ENCODE measurements around the gene GRIN2A. TPM values are rescaled to one million over a fixed set of nuclear protein-coding genes. Genes with fewer than 3 reads are reported as not detected.
A peak's percentile ranks its signal among the peaks of the same experiment; 100 is the strongest.

The GRIN2A gene
- total RNA-seq (2014; rRNA removed; shearing (Covaris generic)): not detected in 2 replicates

- in situ Hi-C loops (cut with HindIII; ENCODE audit: low sequenced_read_pairs): no loop called here
- peak; percentile 63 for DNase-seq (ENCODE audit: low spot score)
Measured at GRCh38 chr16:10182222-10183053, at the start of gene GRIN2A. Gene GRIN2A (minus strand): TSS chr16:10182428. CDS start chr16:10180411, 2,017 bp downstream.

- DNase-seq (ENCODE audit: low spot score): no peak
- in situ Hi-C loops (cut with HindIII; ENCODE audit: low sequenced_read_pairs): no loop called here
Measured at GRCh38 chr16:10231563-10231962, 49.3 kb upstream of the GRIN2A start.

- in situ Hi-C loops (cut with HindIII; ENCODE audit: low sequenced_read_pairs): no loop called here
- no peak for DNase-seq (ENCODE audit: low spot score)
Measured at GRCh38 chr16:10228779-10229178, 46.6 kb upstream of the GRIN2A start.

- no peak for DNase-seq (ENCODE audit: low spot score)
- in situ Hi-C loops (cut with HindIII; ENCODE audit: low sequenced_read_pairs): no loop called here
Measured at GRCh38 chr16:10226987-10227306, 44.7 kb upstream of the GRIN2A start.

- DNase-seq (ENCODE audit: low spot score): no peak
- in situ Hi-C loops (cut with HindIII; ENCODE audit: low sequenced_read_pairs): no loop called here
Measured at GRCh38 chr16:10226141-10226986, 44.1 kb upstream of the GRIN2A start.

- in situ Hi-C loops (cut with HindIII; ENCODE audit: low sequenced_read_pairs): no loop called here
- DNase-seq (ENCODE audit: low spot score): no peak
Measured at GRCh38 chr16:10225653-10226052, 43.4 kb upstream of the GRIN2A start.

- in situ Hi-C loops (cut with HindIII; ENCODE audit: low sequenced_read_pairs): no loop called here
- DNase-seq (ENCODE audit: low spot score): no peak
Measured at GRCh38 chr16:10224850-10225249, 42.6 kb upstream of the GRIN2A start.

- DNase-seq (ENCODE audit: low spot score): no peak
- in situ Hi-C loops (cut with HindIII; ENCODE audit: low sequenced_read_pairs): no loop called here
Measured at GRCh38 chr16:10220942-10221341, 38.7 kb upstream of the GRIN2A start.

- no peak for DNase-seq (ENCODE audit: low spot score)
- in situ Hi-C loops (cut with HindIII; ENCODE audit: low sequenced_read_pairs): no loop called here
Measured at GRCh38 chr16:10219742-10220141, 37.5 kb upstream of the GRIN2A start.

- in situ Hi-C loops (cut with HindIII; ENCODE audit: low sequenced_read_pairs): no loop called here
- no peak for DNase-seq (ENCODE audit: low spot score)
Measured at GRCh38 chr16:10218490-10219206, 36.4 kb upstream of the GRIN2A start.

GRCh38 chr16:10213748-10214147 lies 31.5 kb upstream of the GRIN2A start:
- in situ Hi-C loops (cut with HindIII; ENCODE audit: low sequenced_read_pairs): no loop called here
- no peak for DNase-seq (ENCODE audit: low spot score)

- DNase-seq (ENCODE audit: low spot score): no peak
- in situ Hi-C loops (cut with HindIII; ENCODE audit: low sequenced_read_pairs): no loop called here
Measured at GRCh38 chr16:10210944-10211343, 28.7 kb upstream of the GRIN2A start.

GRCh38 chr16:10206865-10207264 lies 24.6 kb upstream of the GRIN2A start:
- in situ Hi-C loops (cut with HindIII; ENCODE audit: low sequenced_read_pairs): no loop called here
- no peak for DNase-seq (ENCODE audit: low spot score)

- DNase-seq (ENCODE audit: low spot score): no peak
- in situ Hi-C loops (cut with HindIII; ENCODE audit: low sequenced_read_pairs): no loop called here
Measured at GRCh38 chr16:10206215-10206614, 24.0 kb upstream of the GRIN2A start.

GRCh38 chr16:10205688-10206087 lies 23.5 kb upstream of the GRIN2A start:
- in situ Hi-C loops (cut with HindIII; ENCODE audit: low sequenced_read_pairs): no loop called here
- no peak for DNase-seq (ENCODE audit: low spot score)

GRCh38 chr16:10202649-10203048 lies 20.4 kb upstream of the GRIN2A start:
- no peak for DNase-seq (ENCODE audit: low spot score)
- in situ Hi-C loops (cut with HindIII; ENCODE audit: low sequenced_read_pairs): no loop called here

GRCh38 chr16:10200637-10201586 lies 18.7 kb upstream of the GRIN2A start:
- in situ Hi-C loops (cut with HindIII; ENCODE audit: low sequenced_read_pairs): no loop called here
- peak; percentile 94 for DNase-seq (ENCODE audit: low spot score)

GRCh38 chr16:10196999-10197398 lies 14.8 kb upstream of the GRIN2A start:
- in situ Hi-C loops (cut with HindIII; ENCODE audit: low sequenced_read_pairs): no loop called here

GRCh38 chr16:10191096-10191495 lies 8.9 kb upstream of the GRIN2A start:
- in situ Hi-C loops (cut with HindIII; ENCODE audit: low sequenced_read_pairs): no loop called here
- peak; percentile 62 for DNase-seq (ENCODE audit: low spot score)

More at GRCh38 chr16:10196999-10197398, 14.8 kb upstream of the GRIN2A start:
- no peak for DNase-seq (ENCODE audit: low spot score)
